NT2/D1 (cell line): ENCODE results near the gene EZH2.

Experiments used
- SUZ12 ChIP-seq: IDR thresholded peaks from 2 replicates; pipeline ENCODE4 v1.6.1; 2011; ENCODE audit not compliant: insufficient read length, insufficient read depth; ENCODE audit errors: extremely low read depth
- ZNF274 ChIP-seq: IDR thresholded peaks from 2 replicates; pipeline ENCODE4 v1.6.1; 2011; ENCODE audit warnings: mild to moderate bottlenecking, low read depth, low read length

DNA sequence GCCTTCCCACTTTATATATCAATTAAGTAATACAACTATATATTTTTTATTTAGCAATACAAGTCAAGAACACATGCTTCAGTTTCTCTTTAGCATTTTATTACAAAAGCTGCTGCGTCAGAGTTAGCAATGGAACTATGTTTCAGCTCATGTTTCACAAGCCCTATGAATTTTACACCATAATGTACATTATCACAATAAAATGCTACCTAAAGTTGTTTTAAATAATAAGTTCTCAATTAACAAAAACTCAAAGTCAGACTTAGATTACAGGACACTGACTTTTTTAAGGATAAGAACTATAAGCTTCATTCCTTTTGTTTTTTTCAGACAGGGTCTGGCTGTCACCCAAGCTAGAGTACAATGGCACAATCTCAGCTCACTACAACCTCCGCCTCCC, 52.3 kb downstream of the EZH2 start:
- TF ChIP-seq ZNF274 (no peak), SUZ12 (no peak)
